ENCODE measurements around the gene WBP2.

The WBP2 gene

GRCh38 chr17:75826561-75827307 is 28.4 kb downstream of the WBP2 start:
- FAIRE-seq (no peak), DNase-seq (ENCODE audit: insufficient read length, low spot score) (no peak)
- TF ChIP-seq POLR2A (IDR thresholded peaks at IDR 0.05; ENCODE audit: low read depth, low read length): no peak

- FAIRE-seq (no peak), DNase-seq (ENCODE audit: insufficient read length, low spot score) (no peak)
- TF ChIP-seq POLR2A (IDR thresholded peaks at IDR 0.05; ENCODE audit: low read depth, low read length): no peak
Measured at GRCh38 chr17:75825748-75826370, 29.3 kb downstream of the WBP2 start.

GRCh38 chr17:75825149-75825552 is 30.0 kb downstream of the WBP2 start:
- DNase-seq (ENCODE audit: insufficient read length, low spot score) (no peak), FAIRE-seq (no peak)
- no peak for TF ChIP-seq POLR2A (IDR thresholded peaks at IDR 0.05; ENCODE audit: low read depth, low read length)

- TF ChIP-seq POLR2A (IDR thresholded peaks at IDR 0.05; ENCODE audit: low read depth, low read length): no peak
- DNase-seq (ENCODE audit: insufficient read length, low spot score) (no peak), FAIRE-seq (no peak)
Measured at GRCh38 chr17:75824666-75825065, 30.5 kb downstream of the WBP2 start.

- no peak for DNase-seq (ENCODE audit: insufficient read length, low spot score)
- TF ChIP-seq POLR2A (IDR thresholded peaks at IDR 0.05; ENCODE audit: low read depth, low read length): no peak
- no peak for FAIRE-seq
Measured at GRCh38 chr17:75824050-75824552, 31.0 kb downstream of the WBP2 start.

GRCh38 chr17:75823257-75824041 is 31.7 kb downstream of the WBP2 start:
- no peak for FAIRE-seq
- no peak for TF ChIP-seq POLR2A (IDR thresholded peaks at IDR 0.05; ENCODE audit: low read depth, low read length)
- no peak for DNase-seq (ENCODE audit: insufficient read length, low spot score)

GRCh38 chr17:75822800-75823166 is 32.4 kb downstream of the WBP2 start:
- TF ChIP-seq POLR2A (IDR thresholded peaks at IDR 0.05; ENCODE audit: low read depth, low read length): no peak
- DNase-seq (ENCODE audit: insufficient read length, low spot score) (no peak), FAIRE-seq (no peak)

- TF ChIP-seq POLR2A (IDR thresholded peaks at IDR 0.05; ENCODE audit: low read depth, low read length): no peak
- DNase-seq (ENCODE audit: insufficient read length, low spot score) (no peak), FAIRE-seq (no peak)
Measured at GRCh38 chr17:75822119-75822799, 32.9 kb downstream of the WBP2 start.

- DNase-seq (ENCODE audit: insufficient read length, low spot score): no peak
- no peak for TF ChIP-seq POLR2A (IDR thresholded peaks at IDR 0.05; ENCODE audit: low read depth, low read length)
- no peak for FAIRE-seq
Measured at GRCh38 chr17:75821552-75821951, 33.6 kb downstream of the WBP2 start.

- no peak for DNase-seq (ENCODE audit: insufficient read length, low spot score)
- FAIRE-seq: no peak
Measured at GRCh38 chr17:75820094-75821080, 34.7 kb downstream of the WBP2 start.

GRCh38 chr17:75819678-75820077 is 35.5 kb downstream of the WBP2 start:
- DNase-seq (ENCODE audit: insufficient read length, low spot score): no peak
- no peak for TF ChIP-seq POLR2A (IDR thresholded peaks at IDR 0.05; ENCODE audit: low read depth, low read length)

More at GRCh38 chr17:75820094-75821080, 34.7 kb downstream of the WBP2 start:
- no peak for TF ChIP-seq POLR2A (IDR thresholded peaks at IDR 0.05; ENCODE audit: low read depth, low read length)

GRCh38 chr17:75819116-75819515 is 36.0 kb downstream of the WBP2 start:
- no peak for TF ChIP-seq POLR2A (IDR thresholded peaks at IDR 0.05; ENCODE audit: low read depth, low read length)
- DNase-seq (ENCODE audit: insufficient read length, low spot score) (no peak), FAIRE-seq (no peak)

More at GRCh38 chr17:75819678-75820077, 35.5 kb downstream of the WBP2 start:
- no peak for FAIRE-seq
